Skeletal muscle cell (primary cell): ENCODE results near the gene OR10A6.
A peak's percentile ranks its signal among the peaks of the same experiment; 100 is the strongest.

ENCODE experiments used
- DNase-seq: peaks from one replicate; pipeline ENCODE4 v3.0.0-alpha.2; 2010; ENCODE audit warnings: low read depth
- H3K4me3 ChIP-seq: 2 replicates; pipeline ENCODE4 v1.5.1; 2011; ENCODE audit warnings: low read depth, mild to moderate bottlenecking, control low read depth, low read length, moderate library complexity

OR10A6 gene

DNA sequence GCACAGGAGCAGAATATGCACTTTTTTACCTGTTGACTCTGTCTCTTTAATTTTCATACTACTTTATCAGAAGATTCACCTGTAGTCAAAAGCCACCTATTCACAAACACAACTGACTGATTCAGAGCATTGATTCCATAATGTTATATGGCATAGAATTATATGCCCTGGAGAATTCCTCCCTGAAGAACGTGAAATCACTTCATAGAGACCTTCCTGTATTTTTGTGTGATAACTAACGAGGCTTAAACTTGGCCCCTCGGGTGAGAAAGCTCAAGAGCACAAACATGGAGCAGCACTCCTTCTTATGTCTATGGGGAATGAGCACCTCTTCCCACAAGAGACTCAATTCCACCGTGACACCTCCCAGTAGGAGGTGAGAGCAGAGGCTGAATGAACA lies at the start of gene OR10A6:
Gene OR10A6, minus strand, starts transcription at position 101 of the 400 bp plus-strand sequence. CDS start 2,606 bp downstream, outside the sequence.
- no peak for DNase-seq
- no peak within 1 kb of the TSS for H3K4me3 ChIP-seq

DNA sequence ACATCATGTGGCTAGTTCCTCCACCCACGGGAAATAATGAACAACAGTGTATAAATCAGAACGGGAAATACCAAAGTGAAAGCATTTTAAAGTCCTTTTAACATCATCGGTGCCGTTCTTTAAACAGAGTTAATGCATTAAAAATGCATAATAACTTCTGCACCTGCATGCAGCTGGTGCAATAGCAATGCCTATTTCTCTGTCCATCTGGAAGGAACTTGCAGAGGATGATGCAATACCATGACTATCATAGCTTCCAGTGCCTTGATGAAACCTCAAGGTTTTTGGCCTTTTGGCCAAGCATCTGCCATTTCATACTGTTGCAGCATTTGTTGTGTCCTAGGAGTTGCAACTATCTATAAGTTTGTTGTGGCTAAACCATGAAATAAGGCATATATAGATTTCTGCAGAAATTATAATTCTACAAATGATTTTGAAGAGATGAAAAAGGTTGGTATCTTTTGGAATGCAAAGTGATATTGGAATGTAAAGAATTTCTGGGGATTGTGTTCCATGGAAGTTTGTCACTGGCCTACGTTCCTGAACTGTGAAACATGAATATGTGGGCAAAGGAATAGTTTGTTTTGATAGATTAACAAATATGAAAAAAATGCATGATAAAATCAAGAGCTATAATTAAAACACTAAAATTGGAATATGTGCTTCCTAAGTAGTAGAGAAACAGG lies 46.3 kb upstream of the OR10A6 start:
- DNase-seq: peak; percentile 78
- no peak overlapping the region for H3K4me3 ChIP-seq

DNA sequence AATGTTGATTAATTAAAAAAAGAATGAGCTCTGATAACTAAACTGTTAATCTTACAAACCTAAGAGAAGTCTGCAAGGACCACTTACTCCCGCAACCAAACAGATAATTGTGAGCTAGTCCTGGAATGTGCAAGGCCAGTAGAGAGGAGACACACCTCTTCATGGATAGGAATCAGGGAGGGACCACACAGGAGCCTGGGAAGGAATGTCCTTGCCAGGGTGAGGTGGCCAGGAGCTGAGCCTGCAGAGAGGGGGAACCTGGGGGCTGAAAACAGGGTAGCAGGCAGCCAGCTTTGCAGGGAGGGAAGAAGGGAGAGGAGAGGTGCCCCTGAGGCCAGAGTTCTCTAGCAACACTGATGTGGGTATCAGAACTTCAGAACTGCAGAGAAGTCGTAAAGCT lies 43.6 kb upstream of the OR10A6 start:
- H3K4me3 ChIP-seq: no peak overlapping the region
- no peak for DNase-seq

DNA sequence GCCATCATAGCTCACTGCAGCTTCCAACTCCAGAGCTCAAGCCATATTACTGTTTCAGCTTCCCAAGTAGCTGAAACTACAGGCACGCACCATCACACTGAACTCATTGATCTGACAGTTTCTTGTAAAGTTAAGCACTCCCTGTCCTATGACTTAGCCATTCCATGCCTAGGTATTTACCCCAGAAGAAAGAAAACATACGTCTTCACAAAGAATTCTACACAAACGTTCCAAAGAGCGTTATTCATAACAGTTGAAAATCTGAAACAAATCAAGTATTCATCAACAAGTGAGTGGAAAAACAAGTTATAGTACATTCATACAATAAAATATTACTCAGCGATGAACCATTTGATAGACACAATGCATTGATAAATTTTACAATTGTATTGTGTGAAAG lies 41.9 kb upstream of the OR10A6 start:
- DNase-seq: no peak
- H3K4me3 ChIP-seq: no peak overlapping the region

- no peak overlapping the region for H3K4me3 ChIP-seq
- DNase-seq: no peak
Observed at GRCh38 chr11:7971846-7972245, 40.8 kb upstream of the OR10A6 start.

DNA sequence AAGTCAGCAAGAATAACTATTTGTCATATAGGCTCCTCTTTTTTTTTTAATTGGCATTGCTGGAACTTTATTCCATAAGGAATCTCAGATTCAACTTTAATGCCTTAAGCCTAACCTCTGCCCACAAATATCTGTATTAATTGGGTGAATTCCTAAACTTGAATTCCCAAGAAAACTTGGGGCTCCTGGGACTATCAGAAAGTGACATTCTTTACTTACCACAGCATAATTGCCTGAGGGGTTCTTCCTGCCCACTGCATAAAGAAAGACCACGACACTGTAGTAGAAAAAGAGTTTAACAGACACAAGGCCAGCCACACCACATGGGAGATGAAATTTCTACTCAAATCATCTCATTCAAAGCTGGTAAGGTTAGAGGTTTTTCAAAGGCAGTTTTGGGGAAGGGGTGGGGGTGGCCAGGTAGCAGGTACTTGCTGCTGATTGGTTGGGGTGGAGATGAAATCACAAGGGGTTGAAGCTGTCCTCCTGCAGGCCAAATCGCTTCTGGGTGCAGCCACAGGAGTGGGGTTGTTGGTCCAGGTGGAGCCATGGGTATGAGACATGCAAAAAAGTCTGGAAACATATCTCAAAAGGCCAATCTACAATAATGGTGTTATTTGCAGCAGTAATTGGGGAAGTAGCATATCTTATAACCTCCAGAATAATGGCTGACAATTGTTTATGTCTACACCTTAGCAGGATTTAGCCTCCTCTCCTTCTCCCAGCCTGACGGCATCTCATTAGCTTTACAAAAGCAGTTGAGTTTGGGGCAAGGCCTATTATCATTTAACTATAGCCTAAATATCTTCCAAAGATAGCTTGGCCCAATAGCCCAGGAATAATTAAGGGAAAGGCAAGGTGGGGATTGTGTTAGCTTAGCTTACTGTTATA lies 38.9 kb upstream of the OR10A6 start:
- H3K4me3 ChIP-seq: no peak overlapping the region
- no peak for DNase-seq

DNA sequence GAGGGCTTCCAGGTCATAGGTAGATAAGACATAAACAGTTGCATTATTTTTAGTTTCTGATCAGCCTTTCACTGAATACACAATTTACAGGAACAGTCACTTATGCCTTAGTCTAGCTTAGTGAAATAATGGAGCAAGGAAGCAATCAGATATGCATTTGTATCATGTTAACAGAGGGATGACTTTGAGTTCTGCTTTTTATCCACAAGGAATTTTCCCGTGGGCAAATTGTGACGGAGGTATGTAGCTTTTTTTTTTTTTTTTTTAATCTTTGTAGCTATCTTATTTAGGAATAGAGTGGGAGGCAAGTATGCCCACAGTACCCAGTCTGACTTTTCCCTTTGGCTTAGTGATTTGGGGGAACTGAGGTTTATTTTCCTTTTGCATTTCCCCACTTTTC lies 37.6 kb upstream of the OR10A6 start:
- no peak for DNase-seq
- H3K4me3 ChIP-seq: no peak overlapping the region

- DNase-seq: no peak
- H3K4me3 ChIP-seq: no peak overlapping the region
Observed at GRCh38 chr11:7967826-7968225, 36.8 kb upstream of the OR10A6 start.

GRCh38 chr11:7967097-7967496 lies 36.0 kb upstream of the OR10A6 start:
- H3K4me3 ChIP-seq: no peak overlapping the region
- no peak for DNase-seq

DNA sequence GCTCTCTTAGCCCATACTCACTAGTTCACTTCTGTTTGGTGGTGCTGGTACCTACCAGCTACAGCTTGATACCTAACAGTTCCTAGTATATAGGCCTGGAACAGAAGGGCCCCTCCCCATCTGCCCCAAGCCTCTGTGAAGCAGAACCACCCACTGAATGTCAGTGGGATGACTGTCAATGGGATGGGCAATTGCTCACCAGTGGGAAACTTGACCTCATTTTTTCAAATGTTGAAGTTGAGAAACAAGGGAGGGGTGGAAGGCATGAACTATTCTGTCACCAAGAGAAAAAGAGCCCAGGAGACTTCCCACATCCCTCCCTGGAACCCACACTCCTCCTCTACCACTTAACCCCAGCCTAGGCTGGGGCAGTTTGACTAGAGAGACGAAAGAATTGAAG lies 34.3 kb upstream of the OR10A6 start, which contains the start of gene NLRP10:
Gene NLRP10, minus strand, starts transcription at position 62 of the 400 bp plus-strand sequence. CDS start 1,952 bp downstream, outside the sequence.
- H3K4me3 ChIP-seq: no peak within 1 kb of the TSS
- DNase-seq: peak; percentile 76

- H3K4me3 ChIP-seq: no peak overlapping the region
- peak; percentile 52 for DNase-seq
Observed at GRCh38 chr11:7964873-7965272, 33.8 kb upstream of the OR10A6 start.

GRCh38 chr11:7964261-7964660 lies 33.2 kb upstream of the OR10A6 start:
- DNase-seq: no peak
- no peak overlapping the region for H3K4me3 ChIP-seq

DNA sequence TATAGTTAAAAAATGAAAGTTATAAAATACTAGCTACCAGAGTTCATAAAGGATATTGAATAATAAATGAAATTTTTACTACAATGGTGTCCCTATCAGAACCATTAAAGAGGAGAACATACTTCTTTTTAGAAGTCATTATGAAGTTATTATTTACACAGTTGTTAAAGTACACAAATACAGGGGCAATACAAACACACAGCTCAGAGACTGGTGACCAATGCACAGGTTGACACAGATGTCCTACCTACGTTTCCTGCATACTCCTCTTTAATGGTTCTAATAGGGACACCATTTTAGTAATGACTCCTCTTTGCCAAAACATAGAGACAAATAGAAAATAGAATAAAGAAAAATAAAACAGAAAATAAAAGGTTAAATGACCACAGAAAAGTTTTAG lies 24.1 kb upstream of the OR10A6 start:
- no peak for DNase-seq
- H3K4me3 ChIP-seq: no peak overlapping the region

DNA sequence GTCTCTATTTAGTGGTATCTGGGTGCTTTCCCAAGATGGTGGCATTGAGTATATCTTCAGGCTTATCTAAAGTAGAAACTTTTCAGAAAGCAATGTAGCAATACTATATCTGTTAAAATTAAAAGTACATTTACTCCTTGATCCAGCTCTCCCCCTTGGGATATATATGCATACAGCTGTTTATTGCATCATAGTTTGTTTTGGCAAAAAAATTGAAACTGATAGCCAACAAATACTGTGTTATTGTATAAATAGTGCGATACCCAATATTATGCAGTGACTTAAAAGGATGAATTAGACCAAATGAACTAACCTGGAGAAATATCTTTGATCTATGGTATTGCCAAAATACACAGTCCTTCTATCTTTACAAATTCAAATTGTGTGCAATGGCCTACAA lies 18.9 kb upstream of the OR10A6 start:
- no peak for DNase-seq
- H3K4me3 ChIP-seq: no peak overlapping the region

GRCh38 chr11:7944123-7944522 lies 13.1 kb upstream of the OR10A6 start:
- DNase-seq: no peak

GRCh38 chr11:7941608-7942007 lies 10.5 kb upstream of the OR10A6 start, which contains the start of gene OR10A3:
Gene OR10A3, minus strand, starts transcription at chr11:7941708. Its CDS starts 2,188 bp downstream, at chr11:7939520.
- H3K4me3 ChIP-seq: no peak within 1 kb of the TSS
- no peak for DNase-seq

More at GRCh38 chr11:7944123-7944522, 13.1 kb upstream of the OR10A6 start:
- H3K4me3 ChIP-seq: no peak overlapping the region

DNA sequence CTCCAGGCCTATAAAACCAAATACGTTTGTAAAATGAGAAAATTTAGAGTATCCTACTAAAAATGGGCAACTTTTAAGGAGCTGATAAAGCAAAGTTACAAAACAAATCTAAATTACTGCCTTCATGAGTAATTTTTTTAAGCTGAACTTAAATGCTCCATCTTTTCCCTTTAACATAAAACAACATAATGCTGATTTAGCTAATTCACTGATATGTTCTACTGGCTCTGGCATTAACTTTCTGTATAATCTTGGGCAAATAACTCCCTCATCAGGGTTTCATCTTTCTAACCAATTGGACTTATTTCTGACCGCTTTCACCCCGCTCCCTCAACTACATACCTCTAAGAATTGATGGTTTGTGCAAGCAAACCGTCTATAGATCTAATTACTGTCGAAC lies 10.1 kb upstream of the OR10A6 start:
- H3K4me3 ChIP-seq: no peak overlapping the region
- no peak for DNase-seq

- no peak for DNase-seq
- H3K4me3 ChIP-seq: no peak overlapping the region
Observed at GRCh38 chr11:7936615-7937014, 5.5 kb upstream of the OR10A6 start.

- no peak for DNase-seq
- no peak overlapping the region for H3K4me3 ChIP-seq
Observed at GRCh38 chr11:7927635-7928034, 3.4 kb downstream of the OR10A6 start.

- no peak for DNase-seq
- H3K4me3 ChIP-seq: no peak overlapping the region
Observed at GRCh38 chr11:7924536-7924935, 6.5 kb downstream of the OR10A6 start.

- no peak for DNase-seq
- H3K4me3 ChIP-seq: no peak overlapping the region
Observed at GRCh38 chr11:7918141-7918540, 12.9 kb downstream of the OR10A6 start.
